ENCODE data around the gene LYRM4. TPM values are rescaled to one million over a fixed set of nuclear protein-coding genes. Genes with fewer than 3 reads are reported as not detected.

The LYRM4 gene
- total and polyA plus RNA-seq, 9 of the 15 experiments (the other 6 are each of a cell fraction or from before 2014, with no cell fraction given), result 24.2 to 69.4 (median 41.8) TPM

GRCh38 chr6:5260661-5261544, at the start of gene LYRM4, which contains the start of gene FARS2 (continued):
- TF ChIP-seq ILK (tag; IDR thresholded peaks at IDR 0.05; ENCODE audit: borderline replicate concordance, low read depth), result no peak
- no peak for TF ChIP-seq CTCFL (IDR thresholded peaks at IDR 0.05; ENCODE audit: borderline replicate concordance, insufficient read depth, low read depth, low read length, poor library complexity, severe bottlenecking)
- TF ChIP-seq CTBP1 (IDR thresholded peaks at IDR 0.05; ENCODE audit: borderline replicate concordance), result peak; percentile 21
- TF ChIP-seq HDGF (IDR thresholded peaks at IDR 0.05), result no peak
- TF ChIP-seq ZNF436 (CRISPR knock-in tag; IDR thresholded peaks at IDR 0.05), result no peak
- no peak for TF ChIP-seq ZNF12 (CRISPR knock-in tag; IDR thresholded peaks at IDR 0.05)
- no peak for TF ChIP-seq HOXB6 (CRISPR knock-in tag; IDR thresholded peaks at IDR 0.05; ENCODE audit: borderline replicate concordance)
- TF ChIP-seq, protein P1, sequence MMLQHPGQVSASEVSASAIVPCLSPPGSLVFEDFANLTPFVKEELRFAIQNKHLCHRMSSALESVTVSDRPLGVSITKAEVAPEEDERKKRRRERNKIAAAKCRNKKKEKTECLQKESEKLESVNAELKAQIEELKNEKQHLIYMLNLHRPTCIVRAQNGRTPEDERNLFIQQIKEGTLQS (IDR thresholded peaks at IDR 0.05), result no peak
- TF ChIP-seq, protein P1 (CRISPR knock-in tag; conservative IDR thresholded peaks at IDR 0.05), result no peak
- no peak for TF ChIP-seq ZNF184 (CRISPR knock-in tag; IDR thresholded peaks at IDR 0.05)
- peak; percentile 17; the same call in 1 of the 2 replicates for TF ChIP-seq GTF2E2 (tag; IDR thresholded peaks at IDR 0.05)
- peak; percentile 89 for TF ChIP-seq TAF1 (IDR thresholded peaks at IDR 0.05; ENCODE audit: control insufficient read depth, extremely low read depth, insufficient read depth, low read length, severe bottlenecking)
- peak; percentile 85 for TF ChIP-seq VEZF1 (CRISPR knock-in tag; IDR thresholded peaks at IDR 0.05)
- no peak for TF ChIP-seq CHD2 (IDR thresholded peaks at IDR 0.05; ENCODE audit: low read depth, low read length)
- no peak for TF ChIP-seq SRSF3 (IDR thresholded peaks at IDR 0.05; ENCODE audit: insufficient read depth, low read length)
- TF ChIP-seq RNF2 (IDR thresholded peaks at IDR 0.05), result no peak
- TF ChIP-seq, protein P2, sequence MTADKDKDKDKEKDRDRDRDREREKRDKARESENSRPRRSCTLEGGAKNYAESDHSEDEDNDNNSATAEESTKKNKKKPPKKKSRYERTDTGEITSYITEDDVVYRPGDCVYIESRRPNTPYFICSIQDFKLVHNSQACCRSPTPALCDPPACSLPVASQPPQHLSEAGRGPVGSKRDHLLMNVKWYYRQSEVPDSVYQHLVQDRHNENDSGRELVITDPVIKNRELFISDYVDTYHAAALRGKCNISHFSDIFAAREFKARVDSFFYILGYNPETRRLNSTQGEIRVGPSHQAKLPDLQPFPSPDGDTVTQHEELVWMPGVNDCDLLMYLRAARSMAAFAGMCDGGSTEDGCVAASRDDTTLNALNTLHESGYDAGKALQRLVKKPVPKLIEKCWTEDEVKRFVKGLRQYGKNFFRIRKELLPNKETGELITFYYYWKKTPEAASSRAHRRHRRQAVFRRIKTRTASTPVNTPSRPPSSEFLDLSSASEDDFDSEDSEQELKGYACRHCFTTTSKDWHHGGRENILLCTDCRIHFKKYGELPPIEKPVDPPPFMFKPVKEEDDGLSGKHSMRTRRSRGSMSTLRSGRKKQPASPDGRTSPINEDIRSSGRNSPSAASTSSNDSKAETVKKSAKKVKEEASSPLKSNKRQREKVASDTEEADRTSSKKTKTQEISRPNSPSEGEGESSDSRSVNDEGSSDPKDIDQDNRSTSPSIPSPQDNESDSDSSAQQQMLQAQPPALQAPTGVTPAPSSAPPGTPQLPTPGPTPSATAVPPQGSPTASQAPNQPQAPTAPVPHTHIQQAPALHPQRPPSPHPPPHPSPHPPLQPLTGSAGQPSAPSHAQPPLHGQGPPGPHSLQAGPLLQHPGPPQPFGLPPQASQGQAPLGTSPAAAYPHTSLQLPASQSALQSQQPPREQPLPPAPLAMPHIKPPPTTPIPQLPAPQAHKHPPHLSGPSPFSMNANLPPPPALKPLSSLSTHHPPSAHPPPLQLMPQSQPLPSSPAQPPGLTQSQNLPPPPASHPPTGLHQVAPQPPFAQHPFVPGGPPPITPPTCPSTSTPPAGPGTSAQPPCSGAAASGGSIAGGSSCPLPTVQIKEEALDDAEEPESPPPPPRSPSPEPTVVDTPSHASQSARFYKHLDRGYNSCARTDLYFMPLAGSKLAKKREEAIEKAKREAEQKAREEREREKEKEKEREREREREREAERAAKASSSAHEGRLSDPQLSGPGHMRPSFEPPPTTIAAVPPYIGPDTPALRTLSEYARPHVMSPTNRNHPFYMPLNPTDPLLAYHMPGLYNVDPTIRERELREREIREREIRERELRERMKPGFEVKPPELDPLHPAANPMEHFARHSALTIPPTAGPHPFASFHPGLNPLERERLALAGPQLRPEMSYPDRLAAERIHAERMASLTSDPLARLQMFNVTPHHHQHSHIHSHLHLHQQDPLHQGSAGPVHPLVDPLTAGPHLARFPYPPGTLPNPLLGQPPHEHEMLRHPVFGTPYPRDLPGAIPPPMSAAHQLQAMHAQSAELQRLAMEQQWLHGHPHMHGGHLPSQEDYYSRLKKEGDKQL (CRISPR knock-in tag; IDR thresholded peaks at IDR 0.05; ENCODE audit: borderline replicate concordance), result no peak

Data from K562 (cell line).